Mesodermal cell (in vitro differentiated cells): ENCODE results near the gene PPP4R2.
A peak's percentile ranks its signal among the peaks of the same experiment; 100 is the strongest.
"Not testable (repeated sequence)": the region's sequence is repeated elsewhere in the genome, so short reads cannot be mapped to it uniquely, and the experiment has no call there.

Source experiments
- H3K27ac ChIP-seq: 2 replicates; pipeline ENCODE4 v1.7.0; 2013; ENCODE audit warnings: mild to moderate bottlenecking, low read depth, low read length, moderate library complexity; ENCODE audit not compliant: severe bottlenecking
- H3K36me3 ChIP-seq: 2 replicates; pipeline ENCODE4 v1.7.1; 2013; ENCODE audit warnings: mild to moderate bottlenecking, low read length, moderate library complexity; ENCODE audit not compliant: control insufficient read depth, insufficient read depth
- H3K4me1 ChIP-seq: one replicate; pipeline ENCODE4 v1.7.1; 2013; ENCODE audit warnings: mild to moderate bottlenecking, low read length; ENCODE audit not compliant: insufficient read depth, control insufficient read depth, poor library complexity, severe bottlenecking
- H3K4me3 ChIP-seq: 2 replicates; pipeline ENCODE4 v1.7.0; 2013; ENCODE audit warnings: low read length, control low read depth, mild to moderate bottlenecking; ENCODE audit not compliant: insufficient read depth, poor library complexity, severe bottlenecking; ENCODE audit errors: extremely low read depth
- H3K9me3 ChIP-seq: 2 replicates; pipeline ENCODE4 v1.7.1; 2013; ENCODE audit warnings: mild to moderate bottlenecking, low read length, moderate library complexity; ENCODE audit not compliant: control insufficient read depth
- WGBS, 2 experiments: methylation state at CpG; one replicate each; pipeline ENCODE4 v1.1.5; 2013; ENCODE audit warnings: missing lambda C conversion rate in 2 of 2; ENCODE audit not compliant: insufficient coverage in 2 of 2; 5-methylcytosine and 5-hydroxymethylcytosine counted together

The PPP4R2 gene

GRCh38 chr3:73045391-73045790 lies 48.8 kb downstream of the PPP4R2 start:
- 71 to 100% methylated on average over 1 to 3 of the region's 6 CpGs for WGBS, 2 experiments
- peaks cover 5% of the 10 kb centered on the region for H3K4me1 ChIP-seq
- no peak overlapping the region for H3K4me3 ChIP-seq
- no peaks in the 10 kb centered on the region for H3K9me3 ChIP-seq
- peaks cover 24% of the 10 kb centered on the region for H3K36me3 ChIP-seq
- no peak overlapping the region for H3K27ac ChIP-seq

DNA sequence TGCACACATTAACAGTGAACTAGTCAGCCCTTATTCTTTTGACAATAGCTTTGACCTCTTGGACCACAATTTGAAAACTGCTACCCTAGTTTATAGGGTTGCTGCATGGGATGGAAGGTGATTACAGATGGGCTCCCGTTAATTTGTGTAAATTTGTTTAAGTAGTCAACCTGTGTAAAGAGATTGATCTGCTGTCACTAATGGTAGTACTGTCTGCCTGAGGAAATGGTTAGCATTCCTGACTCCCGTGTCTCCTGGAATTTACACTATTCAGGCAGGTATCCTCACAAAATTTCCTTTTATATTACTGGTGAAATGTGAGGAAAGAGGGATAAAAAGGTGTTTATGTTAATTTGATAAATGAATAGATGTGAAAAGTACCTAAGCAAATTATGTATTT lies 49.6 kb downstream of the PPP4R2 start:
- no peak overlapping the region for H3K27ac ChIP-seq
- H3K4me3 ChIP-seq = no peak overlapping the region
- peaks cover 30% of the 10 kb centered on the region for H3K36me3 ChIP-seq
- 100% methylated on average over 1 of the region's 2 CpGs; no CpG with 5 or more reads in 1 of the 2 experiments for WGBS, 2 experiments
- peaks cover 5% of the 10 kb centered on the region for H3K4me1 ChIP-seq
- H3K9me3 ChIP-seq = no peaks in the 10 kb centered on the region

GRCh38 chr3:73049319-73049718 lies 52.7 kb downstream of the PPP4R2 start:
- WGBS, 2 experiments = 95 to 100% methylated on average over 5 to 6 of the region's 10 CpGs
- Histone ChIP-seq H3K4me3 (no peak overlapping the region), H3K27ac (no peak overlapping the region), H3K9me3 (no peaks in the 10 kb centered on the region), H3K4me1 (peaks cover 5% of the 10 kb centered on the region), H3K36me3 (peaks cover 37% of the 10 kb centered on the region)

- WGBS, 2 experiments = 92% methylated on average over 2 of the region's 2 CpGs; no CpG with 5 or more reads in 1 of the 2 experiments
- H3K27ac ChIP-seq = no peak overlapping the region
- no peaks in the 10 kb centered on the region for H3K9me3 ChIP-seq
- H3K4me3 ChIP-seq = no peak overlapping the region
- H3K4me1 ChIP-seq = no peaks in the 10 kb centered on the region
- peaks cover 34% of the 10 kb centered on the region for H3K36me3 ChIP-seq
These were observed 56.2 kb downstream of the PPP4R2 start for GRCh38 chr3:73052857-73053256.

DNA sequence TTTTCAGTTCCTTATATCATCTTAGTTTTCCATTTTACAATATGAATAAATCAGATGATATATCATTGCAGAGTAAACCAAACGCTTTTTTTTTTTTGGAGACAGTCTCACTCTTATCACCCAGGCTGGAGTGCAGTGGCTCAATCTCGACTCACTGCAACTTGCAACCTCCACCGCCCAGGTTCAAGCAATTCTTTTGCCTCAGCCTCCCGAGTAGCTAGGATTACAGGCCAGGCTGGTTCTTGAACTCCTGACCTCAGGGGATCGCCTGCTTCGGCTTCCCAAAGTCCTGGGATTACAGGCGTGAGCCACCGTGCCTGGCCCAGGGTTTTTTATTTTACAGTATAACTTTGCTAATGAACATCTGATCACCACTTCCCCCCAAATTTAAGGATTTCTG lies 59.0 kb downstream of the PPP4R2 start:
- no peak overlapping the region for H3K4me3 ChIP-seq
- H3K36me3 ChIP-seq = peaks cover 29% of the 10 kb centered on the region
- H3K4me1 ChIP-seq = no peaks in the 10 kb centered on the region
- WGBS, 2 experiments = 80 to 87% methylated on average over 5 to 7 of the region's 8 CpGs
- no peaks in the 10 kb centered on the region for H3K9me3 ChIP-seq
- H3K27ac ChIP-seq = peak overlapping the region; percentile 20

DNA sequence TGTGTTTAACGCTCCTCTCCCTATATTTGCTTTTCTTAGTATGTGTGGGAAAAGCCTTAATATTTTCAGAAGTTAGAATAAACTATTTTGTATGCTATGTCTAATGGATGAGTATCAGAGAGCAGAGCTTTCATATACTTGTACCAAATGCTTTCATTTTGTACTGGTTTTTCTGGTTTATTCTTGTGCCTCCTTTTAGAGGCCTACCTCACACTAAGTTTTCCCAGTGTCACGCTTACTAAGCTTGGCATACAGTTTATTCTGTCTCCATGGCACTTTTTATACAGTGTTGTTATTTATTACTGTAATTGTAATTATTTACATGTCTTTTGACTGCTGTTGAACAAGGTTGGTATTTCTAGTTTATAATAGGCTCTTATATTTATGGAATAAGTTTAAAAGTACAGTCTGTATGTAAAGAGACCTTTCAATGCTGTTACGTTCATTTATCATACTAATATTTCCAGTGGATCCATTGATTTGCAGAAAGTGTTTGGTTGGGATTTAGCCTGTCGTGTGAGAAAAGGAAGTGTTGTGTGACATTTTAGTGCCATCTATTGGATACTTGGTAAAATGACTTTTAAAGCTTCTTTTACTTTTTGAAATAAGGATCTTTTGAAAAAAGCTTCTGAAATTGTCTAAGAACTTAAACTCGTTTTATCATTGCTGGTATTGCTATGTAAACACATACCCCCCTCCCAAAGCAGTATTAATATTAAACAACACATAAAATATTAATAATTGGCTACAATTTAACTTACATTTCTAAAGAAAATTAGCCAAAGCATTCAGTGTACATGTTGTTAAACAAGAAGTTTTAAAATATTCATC lies 59.6 kb downstream of the PPP4R2 start:
- Histone ChIP-seq H3K4me3 (no peak overlapping the region), H3K9me3 (no peaks in the 10 kb centered on the region), H3K36me3 (peaks cover 25% of the 10 kb centered on the region), H3K27ac (peak overlapping the region; percentile 20), H3K4me1 (no peaks in the 10 kb centered on the region)
- WGBS, 2 experiments = no CpG with 5 or more reads among the region's 5 CpGs

DNA sequence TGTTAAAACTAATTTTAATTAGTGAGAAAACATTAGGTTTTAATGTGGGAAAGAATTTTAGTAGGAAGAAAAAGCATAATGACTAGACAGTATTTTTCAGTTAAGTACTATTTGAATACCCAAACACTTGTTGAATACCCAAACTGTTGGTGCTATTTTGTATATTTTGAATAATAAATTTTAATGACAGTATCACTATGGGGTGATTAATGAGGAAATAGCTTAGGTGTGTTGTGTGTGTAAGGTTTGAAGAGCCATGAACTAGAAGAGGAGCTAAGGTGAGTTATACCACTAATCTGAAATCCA lies 60.2 kb downstream of the PPP4R2 start:
- H3K36me3 ChIP-seq = peaks cover 25% of the 10 kb centered on the region
- no peaks in the 10 kb centered on the region for H3K4me1 ChIP-seq
- no peaks in the 10 kb centered on the region for H3K9me3 ChIP-seq

DNA sequence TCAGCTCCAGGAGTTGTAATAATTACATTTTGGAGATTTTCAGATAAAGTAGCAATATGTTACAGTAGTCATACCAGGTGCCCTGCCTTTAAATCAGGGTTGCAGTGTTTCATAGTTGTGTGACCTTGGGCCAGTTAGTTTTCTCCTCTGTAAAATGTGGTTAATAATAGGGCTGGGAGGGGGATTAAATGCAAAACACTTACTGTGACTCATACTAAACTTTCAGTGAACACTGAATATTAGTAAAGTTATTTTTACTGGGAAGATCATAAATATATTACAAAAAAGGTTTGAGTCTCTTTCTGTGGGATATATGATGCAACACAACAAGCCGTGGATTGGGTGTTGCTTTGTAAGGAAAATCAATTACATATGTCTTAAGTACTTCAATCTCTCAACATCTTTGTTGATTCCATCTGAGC lies 63.7 kb downstream of the PPP4R2 start:
- peaks cover 56% of the 10 kb centered on the region for H3K36me3 ChIP-seq
- no peak overlapping the region for H3K27ac ChIP-seq
- no peak overlapping the region for H3K4me3 ChIP-seq
- no peaks in the 10 kb centered on the region for H3K4me1 ChIP-seq
- H3K9me3 ChIP-seq = no peaks in the 10 kb centered on the region
- WGBS, 2 experiments = no CpG with 5 or more reads among the region's 1 CpG

More for the DNA sequence above, 60.2 kb downstream of the PPP4R2 start:
- no peak overlapping the region for H3K27ac ChIP-seq
- no peak overlapping the region for H3K4me3 ChIP-seq

GRCh38 chr3:73061416-73061815 lies 64.8 kb downstream of the PPP4R2 start, which contains the start of gene EBLN2:
Gene EBLN2, plus strand, starts transcription at chr3:73061659. Its CDS starts 423 bp downstream, at chr3:73062082.
- Histone ChIP-seq H3K36me3 (peaks cover 56% of the 10 kb centered on the region), H3K4me1 (no peaks in the 10 kb centered on the region), H3K9me3 (no peaks in the 10 kb centered on the region), H3K4me3 (no peak within 1 kb of the TSS), H3K27ac (no peak within 1 kb of the TSS)
- WGBS, 2 experiments = 88 to 100% methylated on average over 1 to 2 of the region's 2 CpGs

GRCh38 chr3:73066243-73066642 lies 69.6 kb downstream of the PPP4R2 start:
- not testable (repeated sequence) for H3K4me3 ChIP-seq, H3K9me3 ChIP-seq, H3K27ac ChIP-seq, H3K4me1 ChIP-seq
- H3K36me3 ChIP-seq = peaks cover 42% of the 10 kb centered on the region

DNA sequence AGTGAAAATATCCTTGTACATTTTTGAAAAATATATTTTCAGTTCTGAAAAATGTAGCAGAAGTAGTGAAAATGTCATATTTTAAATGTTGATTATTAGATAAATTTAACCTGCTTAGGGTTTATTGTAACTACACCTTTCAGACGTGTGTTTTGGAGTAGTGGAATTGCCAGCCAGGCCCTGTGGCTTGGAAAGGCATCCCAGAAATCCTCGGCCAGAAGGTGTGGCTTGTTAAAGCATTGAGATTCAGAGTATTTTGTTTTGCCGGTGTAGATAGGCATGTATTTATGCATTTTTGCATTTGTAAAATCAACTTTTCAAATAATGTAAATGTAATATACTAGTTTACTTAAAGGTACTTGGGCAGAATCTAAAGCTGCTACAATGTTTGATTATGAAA lies 71.8 kb downstream of the PPP4R2 start:
- H3K36me3 ChIP-seq = peaks cover 20% of the 10 kb centered on the region
- no peak overlapping the region for H3K27ac ChIP-seq
- WGBS, 2 experiments = 83% methylated on average over 1 of the region's 3 CpGs; no CpG with 5 or more reads in 1 of the 2 experiments
- no peak overlapping the region for H3K4me3 ChIP-seq
- no peaks in the 10 kb centered on the region for H3K9me3 ChIP-seq
- no peaks in the 10 kb centered on the region for H3K4me1 ChIP-seq
